Stimulated activated CD8-positive, alpha-beta memory T cell treated with anti-CD3 and anti-CD28 coated beads, Interleukin-7, amount 100 ng/mL, for 4 hours (primary cell): Measurements from ENCODE around the gene PLD4.
"Not testable (repeated sequence)": the region's sequence is repeated elsewhere in the genome, so short reads cannot be mapped to it uniquely, and the experiment has no call there.

Source experiments
- DNase-seq, 2 donors: peaks; one replicate each; pipeline ENCODE4 v3.0.0-alpha.2; 2020; ENCODE audit warnings: low read depth in 2 of 2

PLD4 gene

GRCh38 chr14:104886690-104887622 lies 37.7 kb upstream of the PLD4 start:
- DNase-seq, result no peak

- no peak for DNase-seq
Measured at GRCh38 chr14:104887623-104888488, 36.8 kb upstream of the PLD4 start.

- no peak for DNase-seq
Measured at GRCh38 chr14:104888489-104889374, 35.9 kb upstream of the PLD4 start.

GRCh38 chr14:104889375-104889757 lies 35.3 kb upstream of the PLD4 start:
- no peak for DNase-seq

- not testable (repeated sequence) for DNase-seq
Measured at GRCh38 chr14:104890292-104890691, 34.4 kb upstream of the PLD4 start.

- DNase-seq, result no peak
Measured at GRCh38 chr14:104891121-104891551, 33.5 kb upstream of the PLD4 start.

- DNase-seq, result no peak
Measured at GRCh38 chr14:104891664-104892530, 32.8 kb upstream of the PLD4 start.

GRCh38 chr14:104892531-104893434 lies 31.9 kb upstream of the PLD4 start:
- no peak for DNase-seq

- DNase-seq, result no peak
Measured at GRCh38 chr14:104893435-104894207, 31.1 kb upstream of the PLD4 start.

GRCh38 chr14:104894331-104895206 lies 30.1 kb upstream of the PLD4 start:
- DNase-seq, result no peak

GRCh38 chr14:104895207-104895785 lies 29.4 kb upstream of the PLD4 start:
- no peak for DNase-seq

GRCh38 chr14:104895786-104896661 lies 28.7 kb upstream of the PLD4 start:
- no peak for DNase-seq

- no peak for DNase-seq
Measured at GRCh38 chr14:104897330-104898194, 27.1 kb upstream of the PLD4 start.

- DNase-seq, result no peak
Measured at GRCh38 chr14:104898195-104898558, 26.5 kb upstream of the PLD4 start.

- no peak for DNase-seq
Measured at GRCh38 chr14:104898870-104899510, 25.7 kb upstream of the PLD4 start.
